HG02943 (cell line): ENCODE data around the gene BMAL1.
"Not testable (repeated sequence)": the region's sequence is repeated elsewhere in the genome, so short reads cannot be mapped to it uniquely, and the experiment has no call there.

Source experiments
- ATAC-seq: cut with Tn5 transposase; IDR thresholded peaks from one replicate; pipeline ENCODE4 v1.9.1; 2021; ENCODE audit warnings: mild to moderate bottlenecking, low read depth, moderate library complexity; ENCODE audit not compliant: unreplicated experiment

BMAL1 gene

DNA sequence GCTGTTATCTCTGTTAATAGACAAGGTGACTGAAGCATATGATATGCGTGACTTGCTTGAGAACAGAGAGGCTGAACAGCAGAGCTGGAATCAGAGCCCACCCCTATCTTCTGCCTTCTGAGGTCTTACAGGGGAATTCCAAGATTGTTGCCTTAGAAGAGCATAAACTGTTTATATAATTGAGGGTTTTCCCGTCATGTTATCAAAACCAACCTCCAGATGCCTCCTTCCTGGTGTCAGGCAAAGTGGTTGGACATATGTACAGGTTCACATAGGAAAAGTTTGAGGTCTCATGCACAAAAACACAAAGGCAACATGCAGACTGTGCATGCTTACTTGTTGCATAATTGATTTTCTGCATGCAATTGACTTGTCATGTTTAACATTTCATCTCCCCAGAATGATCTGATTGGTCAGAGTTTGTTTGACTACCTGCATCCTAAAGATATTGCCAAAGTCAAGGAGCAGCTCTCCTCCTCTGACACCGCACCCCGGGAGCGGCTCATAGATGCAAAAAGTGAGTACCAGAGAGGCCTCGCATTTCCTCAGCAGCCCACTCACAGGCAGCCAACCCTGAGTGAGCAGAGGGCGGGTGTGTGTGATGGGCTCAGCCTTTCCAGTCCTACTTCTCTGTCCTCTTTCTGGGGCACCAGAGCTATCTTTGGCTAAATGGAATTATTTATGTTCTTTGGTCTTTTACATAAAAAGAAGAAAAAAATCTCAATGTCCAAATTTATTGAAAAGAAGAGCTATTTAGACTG, 88.9 kb downstream of the BMAL1 start:
- ATAC-seq = no peak

DNA sequence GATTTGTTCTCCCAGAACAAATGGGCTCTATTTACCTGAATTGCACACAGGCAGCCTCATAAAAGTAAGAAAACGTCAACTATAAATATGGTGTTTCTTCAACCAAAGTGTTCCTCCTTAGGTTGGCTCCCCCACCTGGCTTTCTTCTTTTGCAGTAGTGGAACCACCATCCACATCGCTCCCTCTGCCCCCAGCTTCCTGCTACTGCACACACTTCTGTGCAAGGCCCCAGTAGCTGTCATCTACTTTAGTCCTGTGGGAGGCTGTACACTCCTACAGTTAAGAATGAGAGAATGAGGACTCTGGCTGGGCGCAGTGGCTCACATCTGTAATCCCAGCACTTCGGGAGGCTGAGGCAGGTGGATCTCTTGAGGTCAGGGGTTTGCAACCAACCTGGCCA, 89.5 kb downstream of the BMAL1 start:
- ATAC-seq = no peak

DNA sequence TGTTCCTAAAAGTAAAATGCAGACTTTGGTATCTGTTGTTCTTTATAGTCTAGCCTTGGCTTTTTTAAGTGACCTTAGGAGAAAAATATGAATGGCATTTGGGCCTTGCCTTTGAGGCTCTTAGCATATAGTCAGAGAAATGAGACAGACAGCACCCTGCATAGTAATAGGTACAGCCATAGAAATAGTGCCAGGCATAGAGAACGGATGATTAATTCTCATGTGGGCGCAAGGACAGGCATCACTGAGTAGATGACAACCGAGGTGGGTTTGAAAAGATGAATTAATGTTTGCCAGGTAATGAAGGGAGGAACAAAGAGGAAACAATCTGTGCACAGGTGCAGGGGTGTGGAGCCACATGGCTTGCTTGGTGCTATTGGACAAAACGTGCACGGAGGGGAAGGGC, 90.5 kb downstream of the BMAL1 start:
- no peak for ATAC-seq

DNA sequence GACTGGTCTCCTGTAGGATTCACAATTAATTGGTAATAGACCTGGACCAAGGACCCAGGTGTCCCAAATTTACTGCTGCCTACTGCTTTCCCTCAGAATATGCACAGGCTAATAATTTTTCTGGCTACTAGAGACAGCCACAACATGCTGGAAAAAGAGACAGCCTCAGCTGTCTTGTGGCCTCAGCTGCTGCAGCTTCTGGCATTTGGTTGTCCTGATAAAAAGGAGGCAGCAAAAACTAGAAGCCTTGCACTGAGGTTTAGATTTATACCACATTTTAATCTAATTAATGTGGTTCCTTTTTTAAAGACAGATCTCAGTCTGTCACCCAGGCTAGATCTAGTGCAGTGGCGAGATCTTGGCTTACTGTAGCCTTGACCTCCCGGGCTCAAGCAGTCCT, 95.6 kb downstream of the BMAL1 start:
- ATAC-seq = no peak

DNA sequence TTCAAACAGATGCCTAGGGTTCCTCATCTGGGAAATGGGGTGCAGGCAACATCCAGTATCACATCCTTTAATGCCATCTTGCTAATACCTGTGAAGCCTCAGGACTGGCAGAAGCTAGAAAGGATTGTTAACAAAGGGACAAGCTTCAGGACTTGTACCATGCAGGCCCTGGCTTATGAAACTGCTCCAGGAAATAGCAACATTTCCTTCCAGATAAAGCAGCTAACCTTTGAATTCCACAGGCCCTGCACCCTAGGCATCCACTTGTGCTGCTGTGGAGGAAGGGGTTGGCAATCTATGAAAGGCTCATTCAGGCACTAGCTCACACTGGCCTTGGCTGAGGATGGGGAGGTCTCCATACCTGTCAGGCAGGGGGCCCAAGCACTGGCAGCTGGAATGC, 98.2 kb downstream of the BMAL1 start:
- no peak for ATAC-seq

- ATAC-seq = no peak
Measured at GRCh38 chr11:13376402-13376801, 98.8 kb downstream of the BMAL1 start.

DNA sequence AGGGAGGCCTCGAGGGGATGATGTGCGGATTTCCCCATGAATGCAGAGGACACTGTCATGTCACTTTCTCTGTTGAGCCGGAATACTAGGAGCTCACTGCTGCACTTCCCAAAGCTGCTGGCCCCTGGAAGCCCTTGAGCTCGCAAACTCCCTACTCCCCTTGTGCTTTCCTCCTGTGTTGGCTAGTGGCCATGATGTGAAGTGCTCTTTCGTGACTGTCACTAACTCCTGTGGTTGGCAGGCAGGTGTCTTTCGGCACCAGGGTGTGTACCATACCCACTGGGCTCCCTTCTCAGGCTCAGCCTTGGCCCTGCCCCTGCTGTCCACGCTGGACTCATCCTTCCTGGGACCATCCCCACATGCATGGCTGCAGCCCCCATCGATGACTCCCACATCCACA, 99.2 kb downstream of the BMAL1 start:
- no peak for ATAC-seq

DNA sequence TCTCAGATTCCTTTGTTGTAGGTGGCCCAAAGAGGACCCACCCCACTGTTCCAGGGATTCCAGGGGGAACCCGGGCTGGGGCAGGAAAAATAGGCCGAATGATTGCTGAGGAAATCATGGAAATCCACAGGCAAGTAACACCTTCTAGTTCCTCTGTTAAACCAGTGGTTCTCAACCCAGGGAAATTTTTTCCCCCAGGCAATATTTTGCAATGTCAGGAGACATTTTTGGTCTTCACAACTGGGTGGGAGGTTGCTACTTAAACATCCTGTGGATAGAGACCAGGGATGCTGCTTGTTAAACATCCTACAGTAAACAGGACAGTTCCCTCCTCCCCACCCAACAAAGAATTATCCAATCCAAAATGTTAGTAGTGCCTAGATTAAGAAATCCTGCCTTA, 100.7 kb downstream of the BMAL1 start:
- no peak for ATAC-seq

DNA sequence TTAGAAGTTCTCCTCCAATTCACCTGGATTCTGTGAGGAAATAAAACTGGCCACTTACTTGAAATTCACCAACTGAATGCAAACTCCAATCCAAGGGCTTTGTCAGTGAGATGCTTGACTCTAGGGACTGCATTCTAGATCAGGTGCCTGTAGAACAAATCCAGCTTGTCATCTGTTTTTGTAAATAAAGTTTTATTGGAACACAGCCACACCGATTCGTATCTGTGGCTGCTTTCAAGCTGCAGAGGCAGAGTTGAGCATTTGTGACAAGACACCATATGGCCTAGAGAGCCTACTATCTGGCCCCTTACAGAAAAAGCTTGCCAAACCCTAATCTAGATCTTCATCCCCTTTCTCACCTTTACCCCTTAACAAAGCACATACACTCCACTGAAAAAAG, 103.1 kb downstream of the BMAL1 start:
- no peak for ATAC-seq

GRCh38 chr11:13382751-13383150, 105.2 kb downstream of the BMAL1 start:
- no peak for ATAC-seq

GRCh38 chr11:13384908-13385640, 107.5 kb downstream of the BMAL1 start:
- no peak for ATAC-seq

DNA sequence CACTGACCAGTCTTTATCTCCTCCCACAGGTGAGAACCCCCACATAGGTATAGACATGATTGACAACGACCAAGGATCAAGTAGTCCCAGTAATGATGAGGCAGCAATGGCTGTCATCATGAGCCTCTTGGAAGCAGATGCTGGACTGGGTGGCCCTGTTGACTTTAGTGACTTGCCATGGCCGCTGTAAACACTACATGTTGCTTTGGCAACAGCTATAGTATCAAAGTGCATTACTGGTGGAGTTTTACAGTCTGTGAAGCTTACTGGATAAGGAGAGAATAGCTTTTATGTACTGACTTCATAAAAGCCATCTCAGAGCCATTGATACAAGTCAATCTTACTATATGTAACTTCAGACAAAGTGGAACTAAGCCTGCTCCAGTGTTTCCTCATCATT, 109.0 kb downstream of the BMAL1 start:
- ATAC-seq = no peak

DNA sequence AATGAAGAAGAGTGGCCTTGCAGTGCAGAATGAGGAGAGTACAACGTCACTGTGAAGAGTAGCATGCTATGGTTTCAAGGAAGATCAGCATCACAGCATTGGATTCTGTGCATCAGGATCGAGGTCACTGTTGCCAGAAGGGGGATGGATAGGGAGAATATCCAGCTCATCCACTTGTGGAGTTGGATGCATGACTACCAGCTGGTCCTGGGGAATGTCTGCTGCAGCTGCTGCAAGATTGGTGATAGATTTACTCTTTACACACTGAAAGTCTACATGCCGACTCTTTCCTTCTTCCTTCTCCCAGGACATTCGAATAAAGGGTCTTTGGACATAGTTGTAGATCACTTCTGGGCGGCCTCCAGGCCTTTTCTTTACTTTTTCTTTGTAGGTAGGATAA, 111.2 kb downstream of the BMAL1 start:
- ATAC-seq = no peak

- no peak for ATAC-seq
Measured at GRCh38 chr11:13391217-13391616, 113.6 kb downstream of the BMAL1 start.

DNA sequence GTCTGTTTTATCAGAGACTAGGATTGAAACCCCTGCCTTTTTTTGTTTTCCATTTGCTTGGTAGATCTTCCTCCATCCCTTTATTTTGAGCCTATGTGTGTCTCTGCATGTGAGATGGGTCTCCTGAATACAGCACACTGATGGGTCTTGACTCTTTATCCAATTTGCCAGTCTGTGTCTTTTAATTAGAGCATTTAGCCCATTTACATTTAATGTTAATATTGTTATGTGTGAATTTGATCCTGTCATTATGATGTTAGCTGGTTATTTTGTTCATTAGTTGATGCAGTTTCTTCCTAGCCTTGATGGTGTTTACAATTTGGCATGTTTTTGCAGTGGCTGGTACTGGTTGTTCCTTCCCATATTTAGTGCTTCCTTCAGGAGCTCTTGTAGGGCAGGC, 120.7 kb downstream of the BMAL1 start:
- not testable (repeated sequence) for ATAC-seq

DNA sequence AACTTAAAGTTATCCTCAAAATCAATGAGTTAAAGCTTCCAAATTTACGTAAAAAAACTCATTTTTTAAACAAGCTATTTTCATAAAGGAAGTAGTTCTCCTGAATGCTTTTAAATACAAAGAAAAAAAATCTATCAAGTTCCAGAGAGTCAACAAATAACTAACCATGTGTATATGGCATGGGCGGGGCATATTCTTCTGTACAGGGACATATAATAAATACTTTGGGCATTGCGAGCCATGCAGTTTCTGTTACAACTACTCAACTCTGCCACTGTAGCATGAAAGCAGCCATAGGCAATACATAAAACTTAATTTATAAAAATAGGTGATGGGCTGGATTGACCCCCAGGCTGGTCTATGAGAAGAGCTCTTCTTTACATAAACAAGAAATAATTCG, 127.6 kb downstream of the BMAL1 start:
- no peak for ATAC-seq

GRCh38 chr11:13415201-13415600, 137.6 kb downstream of the BMAL1 start:
- no peak for ATAC-seq

DNA sequence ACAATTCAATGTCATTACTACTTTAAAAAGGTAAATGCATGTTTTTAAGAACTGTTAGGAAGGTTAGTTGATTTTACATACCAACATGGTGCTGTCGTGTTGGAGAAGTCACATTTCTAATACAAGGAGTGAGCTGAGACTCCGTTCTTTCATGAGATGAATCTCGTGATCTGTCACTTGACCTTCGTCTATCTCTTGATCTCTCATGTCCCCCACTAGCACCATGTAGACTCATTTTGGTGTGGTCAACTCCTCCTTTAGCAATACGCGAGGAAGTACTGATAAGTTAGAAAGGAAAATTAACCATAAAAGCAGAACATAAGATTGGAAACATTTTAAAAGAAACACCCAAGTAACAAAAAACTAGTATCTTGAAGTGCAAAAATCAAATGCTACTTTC, 144.0 kb downstream of the BMAL1 start:
- no peak for ATAC-seq

GRCh38 chr11:13423372-13423771, 145.8 kb downstream of the BMAL1 start:
- no peak for ATAC-seq

DNA sequence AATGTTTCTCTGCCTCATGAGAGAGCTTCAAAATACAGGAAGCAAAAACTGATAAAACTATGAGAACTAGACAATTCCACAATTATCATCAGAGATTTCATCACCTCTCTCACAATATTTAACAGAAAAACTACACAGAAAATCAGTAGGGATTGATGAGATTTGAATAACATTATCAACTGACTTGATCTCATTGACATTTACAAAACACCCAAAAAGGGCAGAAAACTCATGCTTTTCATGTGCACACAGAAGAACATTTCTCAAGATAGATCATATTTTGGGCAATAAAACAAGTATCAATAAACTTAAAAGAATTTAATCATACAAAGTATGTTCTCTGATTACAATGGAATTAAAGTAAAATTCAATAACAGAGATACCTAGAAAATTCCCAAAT, 149.8 kb downstream of the BMAL1 start:
- ATAC-seq = no peak

GRCh38 chr11:13429288-13429687, 151.7 kb downstream of the BMAL1 start:
- ATAC-seq = no peak

DNA sequence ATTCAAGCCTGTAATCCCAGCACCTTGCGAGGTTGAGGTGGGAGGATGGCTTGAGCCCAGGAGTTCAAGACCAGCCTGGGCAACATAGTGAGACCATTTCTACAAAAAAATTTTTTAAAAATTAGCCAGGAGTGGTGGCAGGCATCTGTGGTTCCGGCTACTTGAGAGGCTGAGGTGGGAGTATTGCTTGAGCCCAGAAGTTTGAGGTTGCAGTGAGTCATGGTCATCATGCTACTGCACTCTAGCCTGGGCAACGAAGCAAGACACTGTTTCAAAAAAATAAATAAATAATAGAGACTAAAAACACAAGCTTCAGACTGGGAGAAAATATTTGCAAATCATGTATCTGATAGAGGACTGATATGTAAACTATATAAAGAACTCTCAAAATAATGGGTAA, 152.2 kb downstream of the BMAL1 start:
- no peak for ATAC-seq
